ENCODE measurements around the gene TMPRSS15.

Gene TMPRSS15

GRCh38 chr21:18403735-18404450 lies at the start of gene TMPRSS15:
TSS of gene TMPRSS15 (minus strand) at chr21:18403785. CDS start at chr21:18403622, 163 bp downstream.
- Histone ChIP-seq H3K79me2 (ENCODE audit: control insufficient read depth, insufficient read depth, low read length, unreplicated experiment) (no peaks in the 10 kb centered on the region), H3K4me3 (ENCODE audit: low read depth, low read length) (no peak within 1 kb of the TSS), H2AFZ (ENCODE audit: low read length, unreplicated experiment) (no peak within 1 kb of the TSS), H3K27ac (ENCODE audit: low read depth, low read length) (no peak within 1 kb of the TSS), H3K36me3 (ENCODE audit: insufficient read depth, low read length) (no peaks in the 10 kb centered on the region), H3K27me3 (ENCODE audit: insufficient read depth, low read length) (no peaks in the 10 kb centered on the region), H3K4me1 (ENCODE audit: control insufficient read depth, insufficient read depth, low read length, unreplicated experiment) (no peaks in the 10 kb centered on the region)

GRCh38 chr21:18451670-18452069 lies 48.1 kb upstream of the TMPRSS15 start:
- Histone ChIP-seq H2AFZ (ENCODE audit: low read length, unreplicated experiment) (no peak overlapping the region), H3K27me3 (ENCODE audit: insufficient read depth, low read length) (no peaks in the 10 kb centered on the region), H3K4me1 (ENCODE audit: control insufficient read depth, insufficient read depth, low read length, unreplicated experiment) (no peaks in the 10 kb centered on the region), H3K79me2 (ENCODE audit: control insufficient read depth, insufficient read depth, low read length, unreplicated experiment) (no peaks in the 10 kb centered on the region), H3K4me3 (ENCODE audit: low read depth, low read length) (no peak overlapping the region), H3K36me3 (ENCODE audit: insufficient read depth, low read length) (no peaks in the 10 kb centered on the region), H3K27ac (ENCODE audit: low read depth, low read length) (no peak overlapping the region)

- H3K4me1 ChIP-seq (ENCODE audit: control insufficient read depth, insufficient read depth, low read length, unreplicated experiment), result no peaks in the 10 kb centered on the region
- no peaks in the 10 kb centered on the region for H3K27me3 ChIP-seq (ENCODE audit: insufficient read depth, low read length)
- H3K36me3 ChIP-seq (ENCODE audit: insufficient read depth, low read length), result no peaks in the 10 kb centered on the region
- no peak overlapping the region for H3K27ac ChIP-seq (ENCODE audit: low read depth, low read length)
- H3K4me3 ChIP-seq (ENCODE audit: low read depth, low read length), result no peak overlapping the region
- no peaks in the 10 kb centered on the region for H3K79me2 ChIP-seq (ENCODE audit: control insufficient read depth, insufficient read depth, low read length, unreplicated experiment)
- no peak overlapping the region for H2AFZ ChIP-seq (ENCODE audit: low read length, unreplicated experiment)
Observed at GRCh38 chr21:18449605-18450550, 46.3 kb upstream of the TMPRSS15 start.

- Histone ChIP-seq H2AFZ (ENCODE audit: low read length, unreplicated experiment) (no peak overlapping the region), H3K27me3 (ENCODE audit: insufficient read depth, low read length) (no peaks in the 10 kb centered on the region), H3K79me2 (ENCODE audit: control insufficient read depth, insufficient read depth, low read length, unreplicated experiment) (no peaks in the 10 kb centered on the region), H3K36me3 (ENCODE audit: insufficient read depth, low read length) (no peaks in the 10 kb centered on the region), H3K4me3 (ENCODE audit: low read depth, low read length) (no peak overlapping the region), H3K27ac (ENCODE audit: low read depth, low read length) (no peak overlapping the region), H3K4me1 (ENCODE audit: control insufficient read depth, insufficient read depth, low read length, unreplicated experiment) (no peaks in the 10 kb centered on the region)
Observed at GRCh38 chr21:18443701-18444100, 40.1 kb upstream of the TMPRSS15 start.

- no peaks in the 10 kb centered on the region for H3K27me3 ChIP-seq (ENCODE audit: insufficient read depth, low read length)
- no peak overlapping the region for H3K4me3 ChIP-seq (ENCODE audit: low read depth, low read length)
- no peaks in the 10 kb centered on the region for H3K79me2 ChIP-seq (ENCODE audit: control insufficient read depth, insufficient read depth, low read length, unreplicated experiment)
- H3K36me3 ChIP-seq (ENCODE audit: insufficient read depth, low read length), result no peaks in the 10 kb centered on the region
- H3K27ac ChIP-seq (ENCODE audit: low read depth, low read length), result no peak overlapping the region
- no peak overlapping the region for H2AFZ ChIP-seq (ENCODE audit: low read length, unreplicated experiment)
- no peaks in the 10 kb centered on the region for H3K4me1 ChIP-seq (ENCODE audit: control insufficient read depth, insufficient read depth, low read length, unreplicated experiment)
Observed at GRCh38 chr21:18443085-18443484, 39.5 kb upstream of the TMPRSS15 start.

GRCh38 chr21:18430341-18430740 lies 26.8 kb upstream of the TMPRSS15 start:
- no peak overlapping the region for H2AFZ ChIP-seq (ENCODE audit: low read length, unreplicated experiment)
- H3K27me3 ChIP-seq (ENCODE audit: insufficient read depth, low read length), result no peaks in the 10 kb centered on the region
- H3K79me2 ChIP-seq (ENCODE audit: control insufficient read depth, insufficient read depth, low read length, unreplicated experiment), result no peaks in the 10 kb centered on the region
- no peak overlapping the region for H3K4me3 ChIP-seq (ENCODE audit: low read depth, low read length)
- no peak overlapping the region for H3K27ac ChIP-seq (ENCODE audit: low read depth, low read length)
- no peaks in the 10 kb centered on the region for H3K4me1 ChIP-seq (ENCODE audit: control insufficient read depth, insufficient read depth, low read length, unreplicated experiment)
- no peaks in the 10 kb centered on the region for H3K36me3 ChIP-seq (ENCODE audit: insufficient read depth, low read length)

GRCh38 chr21:18424276-18424675 lies 20.7 kb upstream of the TMPRSS15 start:
- Histone ChIP-seq H3K79me2 (ENCODE audit: control insufficient read depth, insufficient read depth, low read length, unreplicated experiment) (no peaks in the 10 kb centered on the region), H3K4me3 (ENCODE audit: low read depth, low read length) (no peak overlapping the region), H3K27ac (ENCODE audit: low read depth, low read length) (no peak overlapping the region), H3K4me1 (ENCODE audit: control insufficient read depth, insufficient read depth, low read length, unreplicated experiment) (no peaks in the 10 kb centered on the region), H3K27me3 (ENCODE audit: insufficient read depth, low read length) (no peaks in the 10 kb centered on the region), H2AFZ (ENCODE audit: low read length, unreplicated experiment) (no peak overlapping the region), H3K36me3 (ENCODE audit: insufficient read depth, low read length) (no peaks in the 10 kb centered on the region)

- Histone ChIP-seq H3K79me2 (ENCODE audit: control insufficient read depth, insufficient read depth, low read length, unreplicated experiment) (no peaks in the 10 kb centered on the region), H3K4me1 (ENCODE audit: control insufficient read depth, insufficient read depth, low read length, unreplicated experiment) (no peaks in the 10 kb centered on the region), H3K27ac (ENCODE audit: low read depth, low read length) (no peak overlapping the region), H2AFZ (ENCODE audit: low read length, unreplicated experiment) (no peak overlapping the region), H3K36me3 (ENCODE audit: insufficient read depth, low read length) (no peaks in the 10 kb centered on the region), H3K4me3 (ENCODE audit: low read depth, low read length) (no peak overlapping the region), H3K27me3 (ENCODE audit: insufficient read depth, low read length) (no peaks in the 10 kb centered on the region)
Observed at GRCh38 chr21:18417141-18417790, 13.7 kb upstream of the TMPRSS15 start.

- Histone ChIP-seq H3K79me2 (ENCODE audit: control insufficient read depth, insufficient read depth, low read length, unreplicated experiment) (no peaks in the 10 kb centered on the region), H3K36me3 (ENCODE audit: insufficient read depth, low read length) (no peaks in the 10 kb centered on the region), H2AFZ (ENCODE audit: low read length, unreplicated experiment) (no peak overlapping the region), H3K27me3 (ENCODE audit: insufficient read depth, low read length) (no peaks in the 10 kb centered on the region), H3K27ac (ENCODE audit: low read depth, low read length) (no peak overlapping the region), H3K4me3 (ENCODE audit: low read depth, low read length) (no peak overlapping the region), H3K4me1 (ENCODE audit: control insufficient read depth, insufficient read depth, low read length, unreplicated experiment) (no peaks in the 10 kb centered on the region)
Observed at GRCh38 chr21:18411565-18411964, 8.0 kb upstream of the TMPRSS15 start.

GRCh38 chr21:18409579-18409978 lies 6.0 kb upstream of the TMPRSS15 start:
- Histone ChIP-seq H3K36me3 (ENCODE audit: insufficient read depth, low read length) (no peaks in the 10 kb centered on the region), H3K4me1 (ENCODE audit: control insufficient read depth, insufficient read depth, low read length, unreplicated experiment) (no peaks in the 10 kb centered on the region), H3K27me3 (ENCODE audit: insufficient read depth, low read length) (no peaks in the 10 kb centered on the region), H2AFZ (ENCODE audit: low read length, unreplicated experiment) (no peak overlapping the region), H3K27ac (ENCODE audit: low read depth, low read length) (no peak overlapping the region), H3K4me3 (ENCODE audit: low read depth, low read length) (no peak overlapping the region), H3K79me2 (ENCODE audit: control insufficient read depth, insufficient read depth, low read length, unreplicated experiment) (no peaks in the 10 kb centered on the region)

Measured in ACC112 (cell line).